Epidermal melanocyte (primary cell): ENCODE measurements around the gene PYGB.

Experiments
- DNase-seq: peaks from one replicate; pipeline ENCODE4 v3.0.0; 2011; ENCODE audit warnings: low spot score; ENCODE audit not compliant: insufficient read length

PYGB gene

GRCh38 chr20:25280574-25281535, 33.0 kb downstream of the PYGB start:
- DNase-seq = no peak

DNA sequence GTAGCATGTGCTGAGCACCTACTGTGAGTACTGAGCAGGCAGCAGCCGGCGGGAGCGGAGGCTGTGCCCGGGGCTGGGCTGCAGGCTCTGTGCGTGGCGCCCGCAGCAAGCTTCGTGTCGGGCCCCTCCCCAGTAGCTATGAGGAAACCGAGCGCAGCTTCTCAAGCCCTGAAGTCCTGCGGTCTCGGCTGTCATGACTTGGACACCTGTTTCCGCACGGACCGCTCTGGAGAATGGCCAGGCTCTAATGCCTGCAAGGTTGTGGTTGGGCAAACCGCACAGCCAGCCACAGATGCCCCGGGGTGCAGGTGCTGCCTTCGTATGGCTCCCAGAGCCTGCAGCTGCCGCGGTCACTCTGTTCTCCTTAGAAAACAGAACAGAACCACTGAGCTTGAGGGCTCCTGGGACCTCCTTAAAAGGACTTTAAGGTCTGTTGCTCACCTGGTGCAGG, 33.7 kb downstream of the PYGB start:
- no peak for DNase-seq

- no peak for DNase-seq
These were observed 34.3 kb downstream of the PYGB start for GRCh38 chr20:25282034-25282781.

GRCh38 chr20:25282796-25283195, 34.9 kb downstream of the PYGB start:
- no peak for DNase-seq

- no peak for DNase-seq
These were observed 35.5 kb downstream of the PYGB start for GRCh38 chr20:25283221-25283951.

DNA sequence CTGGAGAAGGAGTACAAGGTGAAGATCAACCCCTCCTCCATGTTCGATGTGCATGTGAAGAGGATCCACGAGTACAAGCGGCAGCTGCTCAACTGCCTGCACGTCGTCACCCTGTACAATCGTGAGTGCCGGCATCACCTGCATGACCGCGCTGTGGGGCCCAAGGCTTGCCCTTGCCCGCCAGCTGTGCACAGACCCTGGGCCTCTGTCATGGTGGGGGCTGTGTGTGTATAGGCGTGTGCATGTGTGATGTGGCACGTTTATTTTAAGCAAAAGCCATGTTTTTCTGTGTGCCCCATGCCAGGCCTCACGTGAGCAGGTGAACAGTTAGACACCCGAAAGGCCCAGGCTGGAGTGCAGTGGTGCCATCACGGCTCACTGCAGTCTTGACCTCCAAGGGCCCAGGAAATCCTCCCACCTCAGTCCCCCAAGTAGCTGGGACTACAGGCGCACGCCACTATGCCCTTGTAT, 36.3 kb downstream of the PYGB start:
- no peak for DNase-seq

DNA sequence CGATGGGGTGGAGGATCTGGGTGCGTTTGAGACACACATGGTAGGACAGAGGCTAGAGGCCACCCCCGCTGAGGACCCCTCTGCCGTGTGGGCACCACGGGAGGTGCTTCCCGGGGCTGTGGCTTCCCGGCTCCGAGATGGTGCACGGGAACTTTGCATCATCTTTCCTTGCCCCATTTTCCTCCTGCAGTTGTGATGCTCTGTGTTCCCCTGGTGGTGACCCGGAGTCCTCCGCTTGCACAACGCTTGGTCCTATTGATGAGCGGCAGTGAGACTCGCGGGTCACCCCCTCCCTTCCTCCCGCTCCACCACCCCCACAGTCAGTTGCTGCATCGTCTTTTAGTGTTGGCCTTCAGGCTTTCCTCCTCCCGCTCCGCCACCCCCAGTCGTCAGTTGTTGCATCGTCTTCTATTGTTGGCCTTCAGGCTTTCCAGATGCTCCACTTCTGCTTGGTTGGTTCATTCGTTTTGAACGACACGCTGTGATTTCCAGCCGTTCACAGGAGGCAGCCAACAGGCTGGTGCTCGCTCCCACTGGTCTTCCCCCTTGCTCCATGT, 37.3 kb downstream of the PYGB start:
- no peak for DNase-seq

DNA sequence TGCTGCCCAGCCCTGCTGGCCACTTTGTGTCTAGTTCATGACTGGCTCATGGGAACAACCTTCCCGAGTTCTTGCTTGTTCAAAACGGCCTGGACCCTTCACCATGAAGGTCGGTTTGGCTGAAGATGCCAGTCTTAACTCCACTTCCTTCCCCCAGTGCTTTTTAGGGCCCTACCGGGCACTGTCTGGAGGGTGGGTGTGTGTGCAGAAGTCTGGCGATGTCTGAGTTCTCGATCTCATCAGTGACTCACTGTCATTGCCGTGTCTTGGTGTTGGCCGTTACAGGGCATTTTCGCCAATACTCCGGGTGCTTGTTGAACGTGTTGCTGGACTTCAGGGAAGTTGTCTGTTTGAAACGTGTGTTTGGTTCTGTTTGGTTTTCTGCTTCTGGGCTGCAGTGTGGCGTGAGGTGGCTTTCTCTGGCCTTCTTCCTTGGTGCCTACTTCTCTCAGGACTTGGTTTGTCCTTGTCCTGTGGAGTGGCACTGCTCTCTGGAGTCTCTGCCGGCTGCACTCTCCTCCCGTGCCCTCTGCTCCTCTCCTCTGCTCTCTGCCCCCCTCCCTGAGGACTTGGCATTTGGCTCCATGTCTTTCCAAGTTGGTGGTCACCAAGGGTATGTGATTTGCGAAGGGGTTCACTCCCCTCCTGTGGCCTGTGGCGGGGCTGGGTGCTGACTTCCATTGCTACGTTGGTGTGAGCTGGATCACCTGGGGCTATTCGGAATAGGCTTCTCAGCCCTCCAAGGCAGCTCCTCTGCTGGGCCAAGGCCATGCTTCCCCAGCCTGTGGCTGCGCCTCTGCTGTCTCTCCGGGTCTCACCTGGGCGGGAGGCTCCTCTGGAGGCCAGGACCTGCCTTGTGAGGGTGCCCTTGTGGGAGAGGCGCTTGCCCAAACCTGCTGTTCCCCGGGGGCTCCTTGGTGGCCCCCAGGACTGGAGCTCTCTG, 38.2 kb downstream of the PYGB start:
- no peak for DNase-seq

DNA sequence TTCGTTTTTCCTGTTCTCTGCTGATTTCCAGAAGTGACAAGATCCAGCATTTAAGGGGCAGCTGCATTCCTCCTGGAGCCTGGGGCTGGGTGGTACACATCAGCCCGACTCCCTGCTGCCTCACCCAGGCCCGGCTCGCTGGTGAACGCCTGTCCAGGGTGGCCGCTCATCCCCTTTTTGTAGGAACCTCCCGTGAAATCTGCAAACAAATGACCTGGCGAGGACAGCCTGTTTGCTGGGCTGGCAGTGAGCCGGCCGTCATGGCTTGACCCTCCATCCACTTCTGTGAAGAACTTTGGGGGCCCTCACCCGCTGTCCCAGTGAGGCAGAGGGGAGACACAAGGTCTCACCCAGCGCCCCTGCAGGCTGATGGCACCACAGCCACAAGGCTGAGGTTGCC, 39.0 kb downstream of the PYGB start:
- DNase-seq = no peak

GRCh38 chr20:25287631-25288290, 39.9 kb downstream of the PYGB start:
- DNase-seq = no peak

DNA sequence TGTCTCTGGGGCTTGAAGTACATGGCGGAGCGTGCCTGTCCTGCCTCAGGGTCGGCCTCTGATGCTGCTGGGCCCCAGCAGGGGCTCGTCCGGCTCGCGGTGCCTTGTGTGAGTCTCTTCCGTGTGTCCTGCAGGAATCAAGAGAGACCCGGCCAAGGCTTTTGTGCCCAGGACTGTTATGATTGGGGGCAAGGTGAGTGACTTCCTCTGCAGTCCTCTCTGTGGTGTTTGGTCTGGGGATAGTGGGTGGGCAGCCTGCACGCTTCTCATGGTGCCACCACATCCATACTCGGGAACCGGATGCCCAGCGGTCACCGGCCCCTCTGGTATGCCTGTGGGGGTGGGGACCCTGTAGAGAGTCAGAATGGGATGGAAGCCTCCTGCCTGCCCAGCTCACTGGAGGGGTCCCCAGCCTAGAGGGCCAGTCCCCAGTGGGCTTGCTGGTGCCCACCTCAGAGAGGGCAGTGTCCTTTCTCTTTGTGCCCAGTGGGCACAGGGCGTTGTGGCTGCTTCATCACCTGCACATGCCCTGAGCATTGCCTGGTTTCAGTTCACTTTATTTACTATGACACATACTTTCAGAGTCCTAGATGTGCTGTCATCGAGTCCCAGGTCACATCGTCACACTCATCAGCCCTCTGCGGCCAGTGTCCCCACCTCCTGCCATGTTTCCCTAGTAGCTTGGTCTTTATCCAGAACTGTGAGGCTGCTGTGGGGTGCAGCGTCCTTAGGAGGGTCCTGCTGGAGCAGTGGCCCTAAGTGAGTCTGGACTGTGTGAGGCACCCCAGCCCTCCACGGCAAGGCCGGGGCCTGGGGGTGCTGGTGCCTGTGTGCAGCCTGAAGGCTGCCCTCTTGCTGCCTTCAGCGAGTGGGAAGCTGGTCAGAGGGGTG, 40.7 kb downstream of the PYGB start:
- no peak for DNase-seq

GRCh38 chr20:25289886-25290597, 42.2 kb downstream of the PYGB start:
- no peak for DNase-seq

DNA sequence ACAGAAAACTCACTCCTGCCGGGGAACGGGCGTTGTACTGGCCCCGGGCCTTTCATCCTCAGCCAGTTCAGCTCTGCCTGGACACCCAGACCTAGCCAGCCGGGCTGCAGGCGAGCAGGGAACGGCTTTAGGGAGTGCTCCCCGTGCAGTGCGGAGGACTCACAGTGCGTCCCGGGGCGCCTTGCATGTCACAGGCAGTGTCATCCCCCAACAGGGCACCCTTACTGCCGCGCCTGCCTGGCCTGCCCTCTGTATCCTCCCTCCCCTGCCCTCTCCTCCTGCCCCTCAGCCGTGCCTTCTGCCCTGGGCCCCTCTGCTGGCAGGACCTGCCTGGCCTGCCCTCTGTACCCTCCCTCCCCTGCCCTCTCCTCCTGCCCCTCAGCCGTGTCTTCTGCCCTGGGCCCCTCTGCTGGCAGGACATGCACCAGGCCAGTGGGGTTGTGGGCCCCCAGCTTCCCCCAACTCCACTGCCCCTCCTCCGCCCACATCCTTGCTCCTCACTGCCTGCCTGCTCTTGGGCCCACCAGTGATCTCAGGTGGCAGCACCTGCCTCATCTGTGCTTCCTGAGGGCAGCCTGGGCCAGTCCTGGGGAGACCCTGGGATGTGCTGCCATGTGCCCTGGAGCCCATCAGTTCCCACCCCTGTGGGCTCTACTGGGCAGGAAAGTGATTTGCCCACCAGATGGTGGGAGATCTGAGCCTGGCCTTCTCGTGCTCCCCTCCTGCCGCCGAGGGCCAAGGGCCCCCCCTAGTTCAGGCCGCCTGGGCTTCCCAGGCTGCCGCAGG, 43.0 kb downstream of the PYGB start:
- DNase-seq = no peak

- DNase-seq = no peak
These were observed 43.7 kb downstream of the PYGB start for GRCh38 chr20:25291432-25292133.

DNA sequence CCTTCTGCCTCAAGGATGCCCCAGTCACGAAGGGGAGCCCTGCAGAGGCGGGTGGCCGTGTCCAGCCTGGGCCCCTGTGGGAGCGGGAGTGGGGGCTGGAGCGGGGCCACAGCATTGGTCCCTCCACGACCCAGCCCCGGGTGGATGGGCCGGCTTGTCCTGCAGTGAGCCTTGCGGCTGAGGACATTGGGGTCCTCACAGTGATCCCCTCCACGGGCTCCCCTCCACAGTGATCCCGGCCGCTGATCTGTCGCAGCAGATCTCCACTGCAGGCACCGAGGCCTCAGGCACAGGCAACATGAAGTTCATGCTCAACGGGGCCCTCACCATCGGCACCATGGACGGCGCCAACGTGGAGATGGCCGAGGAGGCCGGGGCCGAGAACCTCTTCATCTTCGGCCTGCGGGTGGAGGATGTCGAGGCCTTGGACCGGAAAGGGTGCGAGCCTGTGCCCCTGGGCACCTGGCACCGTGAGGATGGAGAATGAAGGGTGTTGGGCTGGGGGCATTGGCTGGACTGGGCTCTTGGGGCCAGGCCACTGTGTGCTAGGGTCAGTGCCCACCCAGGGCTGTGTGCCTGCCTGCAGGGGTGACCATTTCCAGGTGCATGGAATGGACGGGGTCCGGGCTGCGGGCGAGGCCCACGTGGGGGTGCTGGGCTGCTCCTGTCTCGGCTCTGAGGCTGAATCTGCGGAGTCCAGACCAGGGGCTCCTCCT, 44.4 kb downstream of the PYGB start:
- no peak for DNase-seq

DNA sequence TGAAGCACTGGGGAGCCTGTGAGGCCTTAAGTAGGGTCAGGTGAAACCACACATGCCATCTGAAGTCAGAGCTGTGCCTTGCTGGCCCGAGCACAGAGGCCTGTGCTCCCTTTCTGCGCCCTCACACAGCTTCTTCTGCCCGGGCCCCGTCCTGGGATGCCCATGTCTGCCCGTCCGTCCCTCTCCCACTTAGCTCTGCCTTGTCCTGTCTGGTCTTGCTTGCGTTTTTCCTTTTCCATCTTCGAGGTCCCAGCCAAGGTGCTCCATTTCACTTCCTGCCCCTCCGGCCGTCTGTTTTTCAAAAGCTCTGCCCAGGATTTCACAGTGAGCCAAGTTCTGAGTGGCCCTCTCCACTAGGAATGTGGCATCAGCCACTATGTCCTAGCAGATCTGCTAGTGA, 45.6 kb downstream of the PYGB start:
- DNase-seq = no peak
